IMR-90 (cell line): ENCODE data around the gene PRR5L. TPM values are rescaled to one million over a fixed set of nuclear protein-coding genes. Genes with fewer than 3 reads are reported as not detected.
A peak's percentile ranks its signal among the peaks of the same experiment; 100 is the strongest.

Experiments used
- ATAC-seq: fragments of 200-7000 bp; cut with Tn5 transposase; 2 replicates; pipeline ENCODE4 v1.9.1; 2020; ENCODE audit warnings: low read depth, mild to moderate bottlenecking, moderate library complexity
- BruUV-seq: library from RNA; stranded (reverse); fragments of 400-500 nt; replicated peaks from 2 replicates; lab custom pipeline; 2021; lab: Mats Ljungman, UMichigan
- CTCF ChIA-PET: fragments of 300-600 bp; formaldehyde crosslinking; extraction: SDS; loops from one replicate; lab custom pipeline; 2021; ENCODE audit warnings: antibody characterized with exemption; lab: Yijun Ruan, JAX
- POLR2A ChIA-PET: fragments of 300-600 bp; sonication (Branson Sonifier 250); formaldehyde crosslinking; loops from one replicate; lab custom pipeline; 2022; ENCODE audit warnings: antibody characterized with exemption; ENCODE audit not compliant: unreplicated experiment; lab: Charles Lee
- DNase-seq: peaks from one replicate; pipeline ENCODE4 v3.0.0; 2013
- H2AFZ ChIP-seq: replicated peaks from 2 replicates; pipeline ENCODE3; 2013; ENCODE audit warnings: low read length, mild to moderate bottlenecking; ENCODE audit not compliant: poor library complexity
- H2AK5ac ChIP-seq: 2 replicates; pipeline ENCODE4 v1.6.1; 2013; ENCODE audit warnings: low read depth, low read length, inconsistent platforms
- H2AK9ac ChIP-seq: replicated peaks from 2 replicates; pipeline ENCODE3; 2013; ENCODE audit warnings: mild to moderate bottlenecking, low read depth, low read length, moderate library complexity; ENCODE audit not compliant: poor library complexity
- H2BK120ac ChIP-seq: 2 replicates; pipeline ENCODE4 v1.6.1; 2013; ENCODE audit warnings: low read depth, low read length, inconsistent platforms
- H2BK15ac ChIP-seq: 3 replicates; pipeline ENCODE4 v1.6.1; 2013; ENCODE audit warnings: low read depth, low read length, inconsistent platforms
- H2BK20ac ChIP-seq: 2 replicates; pipeline ENCODE4 v1.6.1; 2013; ENCODE audit warnings: low read depth, mild to moderate bottlenecking, inconsistent platforms, low read length, moderate library complexity
- H2BK5ac ChIP-seq: 2 replicates; pipeline ENCODE4 v1.6.1; 2013; ENCODE audit warnings: mild to moderate bottlenecking, low read depth, low read length, inconsistent platforms; ENCODE audit not compliant: poor library complexity, severe bottlenecking
- H3K14ac ChIP-seq: replicated peaks from 2 replicates; pipeline ENCODE4 v1.6.1; 2013; ENCODE audit warnings: low read depth, low read length, inconsistent platforms
- H3K18ac ChIP-seq: 2 replicates; pipeline ENCODE4 v1.6.1; 2013; ENCODE audit warnings: low read depth, low read length, control low read depth
- H3K23ac ChIP-seq: 2 replicates; pipeline ENCODE4 v1.6.1; 2013; ENCODE audit warnings: low read depth, low read length, inconsistent platforms
- H3K27ac ChIP-seq: 2 replicates; pipeline ENCODE4 v1.5.1; 2013; ENCODE audit warnings: mild to moderate bottlenecking, control low read depth, low read length; ENCODE audit not compliant: insufficient read depth
- H3K27me3 ChIP-seq: 2 replicates; pipeline ENCODE4 v1.6.1; 2013; ENCODE audit warnings: low read length; ENCODE audit not compliant: control insufficient read depth, insufficient read depth
- H3K36me3 ChIP-seq: 2 replicates; pipeline ENCODE4 v1.6.1; 2013; ENCODE audit warnings: low read length, mixed read lengths; ENCODE audit not compliant: control insufficient read depth, insufficient read depth
- H3K4ac ChIP-seq: 2 replicates; pipeline ENCODE4 v1.6.1; 2013; ENCODE audit warnings: low read depth, low read length, inconsistent platforms
- H3K4me1 ChIP-seq: 2 replicates; pipeline ENCODE4 v1.6.1; 2013; ENCODE audit warnings: low read length, mixed read lengths; ENCODE audit not compliant: control insufficient read depth, insufficient read depth
- H3K4me2 ChIP-seq: 2 replicates; pipeline ENCODE4 v1.6.1; 2013; ENCODE audit warnings: low read depth, mild to moderate bottlenecking, control low read depth, low read length, moderate library complexity
- H3K4me3 ChIP-seq: 2 replicates; pipeline ENCODE4 v1.5.1; 2013; ENCODE audit warnings: low read depth, mild to moderate bottlenecking, control low read depth, low read length, moderate library complexity; ENCODE audit not compliant: insufficient read depth
- H3K56ac ChIP-seq: 2 replicates; pipeline ENCODE4 v1.6.1; 2013; ENCODE audit warnings: low read length, inconsistent platforms; ENCODE audit not compliant: insufficient read depth; ENCODE audit errors: extremely low read depth
- H3K79me1 ChIP-seq, 2 experiments: 2 replicates each; pipeline ENCODE4 v1.6.1; 2013; ENCODE audit warnings: low read length in 2 of 2, inconsistent platforms in 1 of 2, low read depth in 1 of 2
- H3K9ac ChIP-seq: 2 replicates; pipeline ENCODE4 v1.6.1; 2013; ENCODE audit warnings: low read depth, low read length, control low read depth
- H3K9me1 ChIP-seq: 2 replicates; pipeline ENCODE4 v1.6.1; 2013; ENCODE audit warnings: low read length, inconsistent platforms; ENCODE audit not compliant: insufficient read depth
- H3K9me3 ChIP-seq: 2 replicates; pipeline ENCODE4 v1.6.1; 2013; ENCODE audit warnings: low read length; ENCODE audit not compliant: control insufficient read depth, insufficient read depth
- H4K20me1 ChIP-seq: 2 replicates; pipeline ENCODE4 v1.6.1; 2013; ENCODE audit warnings: low read length, inconsistent platforms; ENCODE audit not compliant: insufficient read depth
- H4K5ac ChIP-seq: 2 replicates; pipeline ENCODE4 v1.6.1; 2013; ENCODE audit warnings: mild to moderate bottlenecking, low read depth, low read length, control low read depth
- H4K8ac ChIP-seq, 2 experiments: 2 replicates each; pipeline ENCODE4 v1.6.1; 2013; ENCODE audit warnings: low read depth in 2 of 2, low read length in 2 of 2, control low read depth in 1 of 2, inconsistent platforms in 1 of 2
- H4K91ac ChIP-seq: 2 replicates; pipeline ENCODE4 v1.6.1; 2013; ENCODE audit warnings: low read depth, low read length, inconsistent platforms; ENCODE audit not compliant: insufficient read depth
- BHLHE40 ChIP-seq: fragments of 150-350 bp; IDR thresholded peaks from 2 replicates; pipeline ENCODE4 v1.6.1; 2016; ENCODE audit warnings: mild to moderate bottlenecking, low read depth, low read length
- FOS ChIP-seq: fragments of 150-350 bp; IDR thresholded peaks from 2 replicates; pipeline ENCODE4 v1.6.1; 2016; ENCODE audit warnings: low read depth, low read length
- MAZ ChIP-seq: IDR thresholded peaks from 2 replicates; pipeline ENCODE4 v1.6.1; 2012; ENCODE audit warnings: low read depth, mild to moderate bottlenecking, low read length, improper control_type of control experiment, moderate library complexity, borderline replicate concordance
- MXI1 ChIP-seq: IDR thresholded peaks from 2 replicates; pipeline ENCODE4 v1.6.1; 2012; ENCODE audit warnings: low read depth, mild to moderate bottlenecking, low read length, moderate library complexity, borderline replicate concordance
- NFE2L2 ChIP-seq: fragments of 150-350 bp; IDR thresholded peaks from 2 replicates; pipeline ENCODE4 v1.6.1; 2016; ENCODE audit warnings: low read depth, mild to moderate bottlenecking, low read length
- RAD21 ChIP-seq: IDR thresholded peaks from 2 replicates; pipeline ENCODE4 v1.6.1; 2012; ENCODE audit warnings: low read length, improper control_type of control experiment
- RCOR1 ChIP-seq: IDR thresholded peaks from 2 replicates; pipeline ENCODE4 v1.6.1; 2012; ENCODE audit warnings: mild to moderate bottlenecking, low read length, improper control_type of control experiment; ENCODE audit not compliant: insufficient replicate concordance
- RFX5 ChIP-seq: IDR thresholded peaks from 2 replicates; pipeline ENCODE4 v1.8.0; 2012; ENCODE audit warnings: low read depth, mild to moderate bottlenecking, low read length, moderate library complexity
- WGBS, 2 experiments: methylation state at CpG; one replicate each; pipeline versions ENCODE4 v1.1.5 to v1.1.7; 2013; ENCODE audit warnings: missing lambda C conversion rate in 2 of 2; ENCODE audit not compliant: insufficient read length in 1 of 2; ENCODE audit errors: extremely low coverage in 2 of 2; 5-methylcytosine and 5-hydroxymethylcytosine counted together
- dilution Hi-C: fragments of 300-500 bp; cut with HindIII; formaldehyde crosslinking; loops from one replicate; pipeline ENCODE4 v1.14.3; 2018; ENCODE audit warnings: low sequenced_read_pairs; ENCODE audit not compliant: unreplicated experiment
- in situ Hi-C: fragments of 300-500 bp; cut with MboI; formaldehyde crosslinking; loops from 3 replicates; pipeline ENCODE4 v1.14.3; 2019; ENCODE audit warnings: low sequenced_read_pairs, inconsistent platforms, mixed read lengths
- intact Hi-C: fragments of 100-400 bp; cut with micrococcal nuclease; formaldehyde crosslinking; loops from 2 replicates; pipeline ENCODE4 v1.10.0; 2022
- polyA plus RNA-seq, 3 experiments: library from polyadenylated mRNA; depleted of rRNA; stranded (reverse); fragments of >200 nt; gene quantifications; 2 replicates each; pipeline ENCODE4 v1.2.3, GENCODE V29; 2012; ENCODE audit warnings: low replicate concordance in 1 of 3
- total RNA-seq: library from RNA; depleted of rRNA; stranded (reverse); fragments of >200 nt; gene quantifications from 2 replicates; pipeline ENCODE4 v1.2.3, GENCODE V29; 2012
- TF ChIP-seq, protein P1 (sequence below): conservative IDR thresholded peaks from 2 replicates; pipeline ENCODE4 v1.5.1; 2012; ENCODE audit warnings: mild to moderate bottlenecking, low read depth, low read length, improper control_type of control experiment
- TF ChIP-seq, protein P2 (sequence below): fragments of 150-350 bp; IDR thresholded peaks from 2 replicates; pipeline ENCODE4 v1.6.1; 2017; ENCODE audit warnings: mild to moderate bottlenecking, antibody characterized with exemption, low read length, low read depth

Gene PRR5L
- total and polyA plus RNA-seq, 2 of the 4 experiments (the other 2 are of a cell fraction), result 2.9 to 3.6 TPM

DNA sequence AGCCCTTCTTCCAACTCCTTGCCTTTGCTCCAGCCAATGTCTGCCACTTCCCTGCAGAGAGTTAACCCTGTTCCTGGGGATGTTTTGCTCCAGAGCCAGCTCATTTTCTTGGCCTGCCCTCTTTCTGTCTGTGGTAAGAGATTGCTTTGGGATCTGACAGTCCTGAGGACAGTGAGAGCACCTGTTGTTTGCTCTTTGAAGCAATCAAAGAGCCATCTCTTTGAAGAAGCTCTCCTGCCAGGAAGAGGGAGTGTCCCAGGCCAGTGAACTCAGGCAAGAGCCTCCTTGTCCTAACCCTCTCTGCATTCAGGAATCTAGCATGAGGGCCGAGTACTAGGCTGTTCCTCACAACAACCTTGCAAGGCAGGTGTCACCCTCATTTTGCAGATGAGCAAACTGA, 171.8 kb downstream of the PRR5L start:
- in situ Hi-C loops, result loop anchor here (25.0 kb wide), 1 partner anchor 856 kb away; the partner anchor contains the start of gene FJX1
- H4K91ac ChIP-seq, result peak overlapping the region; percentile 45; the same call in 1 of the 2 replicates
- CTCF ChIA-PET, result interaction anchor here (1.1 to 3.2 kb wide), 2 partner anchors 10 to 90 kb away, joined by 3 to 17 read pairs; no protein-coding TSS in a partner anchor
- peaks cover 16% of the 10 kb centered on the region for H3K9me1 ChIP-seq
- peak overlapping the region; percentile 73; the same call in 1 of the 2 replicates for H2AK5ac ChIP-seq
- no peak overlapping the region for H4K8ac ChIP-seq
- H2AFZ ChIP-seq, result no peak overlapping the region
- H3K14ac ChIP-seq, result no peak overlapping the region; the same call in 1 of the 2 replicates
- no peak overlapping the region for H2AK9ac ChIP-seq
- no peak overlapping the region for H3K23ac ChIP-seq
- no peak overlapping the region for H2BK5ac ChIP-seq
- dilution Hi-C loops, result no loop called here
- no peak overlapping the region for H3K4me3 ChIP-seq
- no peak for ATAC-seq
- no peaks in the 10 kb centered on the region for H3K36me3 ChIP-seq
- POLR2A ChIA-PET, result no interaction called here
- TF ChIP-seq RAD21, result no peak
- TF ChIP-seq RFX5, result no peak
- TF ChIP-seq, protein P1, sequence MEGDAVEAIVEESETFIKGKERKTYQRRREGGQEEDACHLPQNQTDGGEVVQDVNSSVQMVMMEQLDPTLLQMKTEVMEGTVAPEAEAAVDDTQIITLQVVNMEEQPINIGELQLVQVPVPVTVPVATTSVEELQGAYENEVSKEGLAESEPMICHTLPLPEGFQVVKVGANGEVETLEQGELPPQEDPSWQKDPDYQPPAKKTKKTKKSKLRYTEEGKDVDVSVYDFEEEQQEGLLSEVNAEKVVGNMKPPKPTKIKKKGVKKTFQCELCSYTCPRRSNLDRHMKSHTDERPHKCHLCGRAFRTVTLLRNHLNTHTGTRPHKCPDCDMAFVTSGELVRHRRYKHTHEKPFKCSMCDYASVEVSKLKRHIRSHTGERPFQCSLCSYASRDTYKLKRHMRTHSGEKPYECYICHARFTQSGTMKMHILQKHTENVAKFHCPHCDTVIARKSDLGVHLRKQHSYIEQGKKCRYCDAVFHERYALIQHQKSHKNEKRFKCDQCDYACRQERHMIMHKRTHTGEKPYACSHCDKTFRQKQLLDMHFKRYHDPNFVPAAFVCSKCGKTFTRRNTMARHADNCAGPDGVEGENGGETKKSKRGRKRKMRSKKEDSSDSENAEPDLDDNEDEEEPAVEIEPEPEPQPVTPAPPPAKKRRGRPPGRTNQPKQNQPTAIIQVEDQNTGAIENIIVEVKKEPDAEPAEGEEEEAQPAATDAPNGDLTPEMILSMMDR, result no peak
- TF ChIP-seq MAZ, result no peak
- no peak for TF ChIP-seq NFE2L2
- no peak for TF ChIP-seq FOS
- TF ChIP-seq, protein P2, sequence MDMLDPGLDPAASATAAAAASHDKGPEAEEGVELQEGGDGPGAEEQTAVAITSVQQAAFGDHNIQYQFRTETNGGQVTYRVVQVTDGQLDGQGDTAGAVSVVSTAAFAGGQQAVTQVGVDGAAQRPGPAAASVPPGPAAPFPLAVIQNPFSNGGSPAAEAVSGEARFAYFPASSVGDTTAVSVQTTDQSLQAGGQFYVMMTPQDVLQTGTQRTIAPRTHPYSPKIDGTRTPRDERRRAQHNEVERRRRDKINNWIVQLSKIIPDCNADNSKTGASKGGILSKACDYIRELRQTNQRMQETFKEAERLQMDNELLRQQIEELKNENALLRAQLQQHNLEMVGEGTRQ, result no peak
- no peak for TF ChIP-seq BHLHE40
- TF ChIP-seq MXI1, result no peak
- TF ChIP-seq RCOR1, result no peak
- H2BK15ac ChIP-seq, result peak overlapping the region; percentile 39; the same call in 1 of the 3 replicates
- intact Hi-C loops, result no loop called here
- no TSS peak for BruUV-seq
- no peak overlapping the region for H3K9ac ChIP-seq
- no peaks in the 10 kb centered on the region for H3K27me3 ChIP-seq
- WGBS, 2 experiments, result 100% methylated on average over 1 of the region's 1 CpG; no CpG with 5 or more reads in 1 of the 2 experiments
- peak overlapping the region; percentile 37; the same call in 1 of the 2 replicates for H2BK120ac ChIP-seq
- H4K20me1 ChIP-seq, result no peaks in the 10 kb centered on the region
- H3K9me3 ChIP-seq, result no peaks in the 10 kb centered on the region
- no peak overlapping the region for H4K5ac ChIP-seq
- no peaks in the 10 kb centered on the region; a peak in 1 of 4 replicates for H3K79me1 ChIP-seq
- H3K4me1 ChIP-seq, result peaks cover 18% of the 10 kb centered on the region
- no peak for DNase-seq
- peak overlapping the region; percentile 33; the same call in 1 of the 2 replicates for H3K4ac ChIP-seq
- no peak overlapping the region for H3K27ac ChIP-seq
- no peak overlapping the region for H3K18ac ChIP-seq
- no peak overlapping the region for H3K56ac ChIP-seq
- H3K4me2 ChIP-seq, result no peak overlapping the region
- 0 out of 2 replicates have a peak overlapping the region, but pooled peaks have one; percentile 20 for H2BK20ac ChIP-seq
